Stimulated activated CD4-positive, alpha-beta T cell treated with anti-CD3 and anti-CD28 coated beads, TNF-alpha, amount 100 ng/mL, for 1 hour (primary cell): ENCODE results near the gene SERPINA1.

ENCODE experiments used
- DNase-seq, 3 donors: peaks; one replicate each; pipeline ENCODE4 v3.0.0-alpha.2; 2020; ENCODE audit warnings: low read depth in 3 of 3, low spot score in 1 of 3

SERPINA1 gene

GRCh38 chr14:94384342-94384741, 4.1 kb downstream of the SERPINA1 start:
- no peak for DNase-seq

DNA sequence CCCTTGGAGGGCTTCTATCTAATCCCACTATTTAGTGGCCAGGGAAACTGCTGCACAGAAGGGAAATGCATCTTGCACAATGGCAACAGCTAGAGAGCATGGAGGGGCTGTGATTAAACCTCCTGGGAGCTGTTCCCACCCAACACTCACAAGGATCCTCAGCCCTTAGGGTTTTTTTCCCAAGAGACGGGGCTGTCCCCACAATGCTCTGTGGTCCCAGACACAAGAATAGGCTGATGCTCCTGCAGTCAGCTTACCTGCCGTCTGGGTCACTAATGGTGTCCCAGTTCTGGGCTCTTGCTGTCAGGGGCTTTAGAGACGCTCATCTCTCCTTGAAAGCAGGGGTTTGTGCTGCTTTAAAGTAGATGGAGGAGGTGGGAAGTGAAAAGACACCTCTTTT, 4.6 kb downstream of the SERPINA1 start:
- DNase-seq: no peak

DNA sequence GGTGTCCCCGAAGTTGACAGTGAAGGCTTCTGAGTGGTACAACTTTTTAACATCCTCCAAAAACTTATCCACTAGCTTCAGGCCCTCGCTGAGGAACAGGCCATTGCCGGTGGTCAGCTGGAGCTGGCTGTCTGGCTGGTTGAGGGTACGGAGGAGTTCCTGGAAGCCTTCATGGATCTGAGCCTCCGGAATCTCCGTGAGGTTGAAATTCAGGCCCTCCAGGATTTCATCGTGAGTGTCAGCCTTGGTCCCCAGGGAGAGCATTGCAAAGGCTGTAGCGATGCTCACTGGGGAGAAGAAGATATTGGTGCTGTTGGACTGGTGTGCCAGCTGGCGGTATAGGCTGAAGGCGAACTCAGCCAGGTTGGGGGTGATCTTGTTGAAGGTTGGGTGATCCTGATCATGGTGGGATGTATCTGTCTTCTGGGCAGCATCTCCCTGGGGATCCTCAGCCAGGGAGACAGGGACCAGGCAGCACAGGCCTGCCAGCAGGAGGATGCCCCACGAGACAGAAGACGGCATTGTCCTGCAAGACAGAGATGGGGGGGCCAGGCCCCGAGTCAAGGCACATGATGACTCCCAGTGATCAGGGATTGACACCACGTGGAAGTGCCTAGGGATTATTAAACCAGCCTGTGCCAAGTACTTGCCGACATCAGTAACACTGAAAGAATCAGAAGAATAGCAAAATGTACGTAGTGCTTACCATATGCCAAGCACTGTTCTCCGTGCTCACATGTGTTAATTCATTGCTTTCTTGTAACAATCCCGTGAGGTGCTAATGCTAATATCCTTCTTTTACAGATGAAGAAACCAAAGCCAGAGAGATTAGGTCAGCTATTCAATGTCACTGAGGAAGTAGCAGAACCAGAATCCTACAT, 5.4 kb downstream of the SERPINA1 start:
- DNase-seq: no peak

DNA sequence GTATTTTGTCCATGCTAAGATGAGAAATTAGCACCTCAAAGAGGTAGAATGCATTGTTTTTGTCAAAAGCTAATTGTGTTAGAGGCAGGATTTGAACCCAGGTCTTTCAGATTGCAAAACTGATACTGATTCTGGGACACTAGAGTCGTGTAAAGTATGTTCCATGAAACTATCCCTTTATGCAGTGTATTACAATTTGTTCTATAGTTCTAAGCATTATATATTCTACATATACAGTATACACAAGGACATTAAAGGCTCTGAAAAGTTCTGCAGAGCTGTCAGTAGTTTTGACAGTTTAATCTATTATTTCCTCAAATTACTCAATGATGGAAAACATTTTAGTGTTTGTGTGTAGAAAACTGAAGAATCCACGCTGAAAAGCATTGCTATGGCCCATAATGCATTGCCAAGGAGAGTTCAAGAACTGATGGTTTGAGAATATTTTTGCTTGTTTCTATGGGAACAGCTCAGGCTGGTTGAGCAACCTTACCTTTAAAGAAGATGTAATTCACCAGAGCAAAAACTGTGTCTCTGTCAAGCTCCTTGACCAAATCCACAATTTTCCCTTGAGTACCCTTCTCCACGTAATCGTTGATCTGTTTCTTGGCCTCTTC, 6.2 kb downstream of the SERPINA1 start:
- no peak for DNase-seq

DNA sequence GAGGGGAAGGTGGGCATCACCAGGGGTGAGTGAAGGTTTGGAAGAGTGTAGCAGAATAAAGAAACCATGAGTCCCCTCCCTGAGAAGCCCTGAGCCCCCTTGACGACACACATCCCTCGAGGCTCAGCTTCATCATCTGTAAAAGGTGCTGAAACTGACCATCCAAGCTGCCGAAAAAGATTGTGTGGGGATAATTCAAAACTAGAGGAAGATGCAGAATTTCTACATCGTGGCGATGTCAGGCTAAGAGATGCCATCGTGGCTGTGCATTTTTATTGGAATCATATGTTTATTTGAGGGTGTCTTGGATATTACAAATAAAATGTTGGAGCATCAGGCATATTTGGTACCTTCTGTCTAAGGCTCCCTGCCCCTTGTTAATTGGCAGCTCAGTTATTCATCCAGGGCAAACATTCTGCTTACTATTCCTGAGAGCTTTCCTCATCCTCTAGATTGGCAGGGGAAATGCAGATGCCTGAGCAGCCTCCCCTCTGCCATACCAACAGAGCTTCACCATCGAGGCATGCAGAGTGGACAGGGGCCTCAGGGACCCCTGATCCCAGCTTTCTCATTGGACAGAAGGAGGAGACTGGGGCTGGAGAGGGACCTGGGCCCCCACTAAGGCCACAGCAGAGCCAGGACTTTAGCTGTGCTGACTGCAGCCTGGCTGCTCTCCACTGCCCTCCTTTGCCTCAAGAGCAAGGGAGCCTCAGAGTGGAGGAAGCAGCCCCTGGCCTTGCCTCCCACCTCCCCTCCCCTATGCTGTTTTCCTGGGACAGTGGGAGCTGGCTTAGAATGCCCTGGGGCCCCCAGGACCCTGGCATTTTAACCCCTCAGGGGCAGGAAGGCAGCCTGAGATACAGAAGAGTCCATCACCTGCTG, 7.0 kb downstream of the SERPINA1 start:
- no peak for DNase-seq

DNA sequence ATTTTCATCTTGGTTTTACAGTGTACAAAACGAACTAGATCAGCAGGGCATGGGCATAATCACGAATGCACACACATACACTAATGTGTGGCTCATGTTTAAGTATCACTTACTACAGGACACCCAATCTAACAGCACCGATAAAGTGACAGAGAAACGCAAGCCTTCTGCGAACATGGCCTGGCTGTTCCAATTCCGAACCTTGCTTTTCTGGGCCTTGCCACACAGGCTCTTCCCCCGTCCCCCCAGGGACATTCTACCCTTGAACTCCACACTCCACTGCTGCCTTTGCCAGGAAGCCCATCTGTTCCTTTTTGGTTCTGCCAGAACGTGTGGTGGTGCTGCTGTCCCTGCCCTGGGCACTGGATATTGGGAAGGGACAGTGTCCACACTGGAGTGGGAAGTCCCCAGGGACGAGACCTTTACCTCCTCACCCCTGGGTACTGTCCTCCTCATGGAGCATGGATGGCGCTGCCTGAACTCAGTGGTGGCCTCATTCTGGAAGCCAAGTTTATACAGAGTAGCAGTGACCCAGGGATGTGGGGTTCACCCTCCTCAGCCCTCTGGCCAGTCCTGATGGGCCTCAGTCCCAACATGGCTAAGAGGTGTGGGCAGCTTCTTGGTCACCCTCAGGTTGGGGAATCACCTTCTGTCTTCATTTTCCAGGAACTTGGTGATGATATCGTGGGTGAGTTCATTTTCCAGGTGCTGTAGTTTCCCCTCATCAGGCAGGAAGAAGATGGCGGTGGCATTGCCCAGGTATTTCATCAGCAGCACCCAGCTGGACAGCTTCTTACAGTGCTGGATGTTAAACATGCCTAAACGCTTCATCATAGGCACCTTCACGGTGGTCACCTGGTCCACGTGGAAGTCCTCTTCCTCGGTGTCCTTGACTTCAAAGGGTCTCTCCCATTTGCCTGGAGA, 7.9 kb downstream of the SERPINA1 start:
- DNase-seq: no peak

GRCh38 chr14:94379291-94380224, 8.8 kb downstream of the SERPINA1 start:
- no peak for DNase-seq

DNA sequence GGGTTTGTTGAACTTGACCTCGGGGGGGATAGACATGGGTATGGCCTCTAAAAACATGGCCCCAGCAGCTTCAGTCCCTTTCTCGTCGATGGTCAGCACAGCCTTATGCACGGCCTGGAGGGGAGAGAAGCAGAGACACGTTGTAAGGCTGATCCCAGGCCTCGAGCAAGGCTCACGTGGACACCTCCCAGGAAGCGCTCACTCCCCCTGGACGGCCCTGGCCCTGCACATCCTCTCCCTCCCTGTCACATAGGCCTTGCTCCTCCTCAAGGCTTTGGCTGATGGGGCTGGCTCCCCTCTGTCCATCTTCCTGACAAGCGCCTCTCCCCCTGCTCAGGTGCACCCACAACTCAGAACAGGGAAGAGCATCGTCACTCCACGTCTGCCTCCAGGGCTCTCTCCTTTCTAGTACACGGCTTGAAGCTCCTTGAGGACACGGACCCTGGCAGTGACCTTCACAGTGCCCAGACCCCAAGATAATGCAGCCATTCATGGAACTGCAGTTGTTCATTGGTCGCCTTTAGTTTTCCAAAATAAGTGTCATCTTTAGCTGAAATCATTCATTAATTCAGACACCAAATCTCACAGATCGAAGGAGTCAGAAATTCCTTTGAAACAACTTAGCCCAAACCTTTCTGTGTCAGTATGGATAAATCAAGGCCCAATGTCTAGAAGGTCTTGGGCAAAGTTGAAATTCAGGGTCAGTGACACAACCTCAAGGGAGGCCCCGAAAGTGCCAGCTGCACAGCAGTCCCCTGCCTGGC, 9.7 kb downstream of the SERPINA1 start:
- no peak for DNase-seq

GRCh38 chr14:94377866-94378470, 10.4 kb downstream of the SERPINA1 start:
- DNase-seq: no peak

DNA sequence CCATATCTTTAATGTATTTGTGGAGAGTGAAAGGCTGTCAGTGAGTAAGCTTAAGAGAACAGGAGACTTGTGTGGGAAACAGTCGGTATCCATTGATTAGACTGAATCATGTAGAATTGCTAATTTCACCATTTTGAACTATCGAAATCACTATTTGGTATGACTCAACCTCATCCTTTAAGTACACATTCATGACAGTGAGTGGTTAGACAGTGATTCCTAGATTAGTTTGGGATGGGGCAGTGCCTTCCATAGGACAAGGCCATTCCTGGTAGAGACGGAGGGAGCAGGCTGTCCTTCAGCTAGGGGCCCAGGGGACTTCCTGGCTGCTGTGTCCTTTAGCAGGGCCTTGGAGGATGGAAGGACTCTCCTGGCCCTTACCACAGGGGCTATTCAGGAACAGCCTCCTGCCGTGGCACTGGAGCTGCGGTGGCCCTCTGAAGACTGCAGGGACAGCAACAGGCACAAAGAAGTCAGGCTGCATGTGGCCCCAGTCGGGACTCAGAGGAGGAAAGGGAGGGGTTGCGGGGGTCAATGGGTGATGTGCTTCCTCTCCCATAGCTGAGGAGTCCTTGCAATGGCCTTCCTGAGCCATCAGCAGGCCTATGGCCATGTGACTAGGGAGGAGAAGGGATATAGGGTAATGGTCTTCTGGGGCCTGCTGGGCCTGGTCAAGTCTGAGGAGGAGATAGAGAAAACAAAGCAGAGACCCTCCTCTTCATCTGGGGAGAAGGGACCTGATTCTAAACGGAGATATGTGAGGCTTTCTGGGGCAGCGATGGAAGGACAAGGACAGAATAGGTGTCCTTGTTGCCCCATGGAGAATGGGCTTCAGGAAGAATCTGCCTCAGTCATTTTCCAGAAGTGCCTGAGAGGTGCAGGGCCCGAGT, 11.2 kb downstream of the SERPINA1 start:
- DNase-seq: no peak

GRCh38 chr14:94376108-94376975, 12.1 kb downstream of the SERPINA1 start:
- DNase-seq: no peak

- no peak for DNase-seq
Observed at GRCh38 chr14:94375552-94376107, 12.8 kb downstream of the SERPINA1 start.

- no peak for DNase-seq
Observed at GRCh38 chr14:94374749-94375260, 13.6 kb downstream of the SERPINA1 start.

GRCh38 chr14:94374116-94374515, 14.3 kb downstream of the SERPINA1 start:
- no peak for DNase-seq

GRCh38 chr14:94373708-94374107, 14.7 kb downstream of the SERPINA1 start:
- no peak for DNase-seq
